ENCODE results near the gene KCNH4. TPM values are rescaled to one million over a fixed set of nuclear protein-coding genes. Genes with fewer than 3 reads are reported as not detected.

The KCNH4 gene
- total RNA-seq, 1 donor: under 0.01 TPM

- Histone ChIP-seq H3K9me3 (ENCODE audit: low read depth, low read length) (no peaks in the 10 kb centered on the region), H3K4me3 (ENCODE audit: low read length) (peak within 1 kb of the TSS; percentile 39), H3K27me3 (ENCODE audit: insufficient read depth, low read length) (no peaks in the 10 kb centered on the region), H3K4me1 (ENCODE audit: insufficient read depth, low read length) (peaks cover 34% of the 10 kb centered on the region)
Observed at GRCh38 chr17:42112552-42113176, 68.3 kb downstream of the KCNH4 start, which contains the start of gene DHX58. Gene DHX58, minus strand, starts transcription at chr17:42112714. Its CDS starts 822 bp downstream, at chr17:42111892.

DNA sequence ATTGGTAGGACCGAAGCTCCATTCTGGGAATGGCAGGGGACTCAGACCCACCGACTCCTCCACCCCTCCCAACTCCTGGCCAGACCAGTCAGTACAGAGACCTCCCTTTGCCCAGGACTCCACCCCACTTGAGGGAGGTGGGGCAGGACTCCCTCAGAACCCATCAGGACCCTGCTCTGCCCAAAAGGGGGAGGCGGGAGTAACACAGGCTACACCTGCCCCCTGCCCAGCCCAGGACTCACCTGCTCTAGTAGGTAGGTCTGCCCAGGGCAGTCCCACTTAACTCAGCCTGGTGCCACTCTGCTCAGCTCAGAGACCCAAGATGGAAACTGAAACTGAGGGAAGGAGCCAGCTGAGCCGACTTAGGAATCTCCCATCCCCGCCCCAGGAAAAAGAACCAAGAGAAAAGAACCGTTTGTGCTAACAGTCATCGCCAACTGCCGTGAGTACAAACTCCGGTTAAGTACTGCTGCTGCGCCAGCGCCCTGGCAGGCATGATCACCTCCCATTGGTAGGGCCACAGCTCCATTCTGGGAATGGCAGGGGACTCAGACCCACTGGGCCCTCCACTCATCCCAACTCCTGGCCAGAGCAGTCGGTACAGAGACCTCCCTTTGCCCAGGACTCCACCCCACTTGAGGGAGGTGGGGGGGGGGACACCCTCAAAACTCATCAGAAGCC is 68.9 kb downstream of the KCNH4 start:
- Histone ChIP-seq H3K4me3 (ENCODE audit: low read length) (peak overlapping the region; percentile 39), H3K9me3 (ENCODE audit: low read depth, low read length) (no peaks in the 10 kb centered on the region), H3K4me1 (ENCODE audit: insufficient read depth, low read length) (peaks cover 39% of the 10 kb centered on the region), H3K27me3 (ENCODE audit: insufficient read depth, low read length) (no peaks in the 10 kb centered on the region)

- H3K27me3 ChIP-seq (ENCODE audit: insufficient read depth, low read length): no peaks in the 10 kb centered on the region
- no peaks in the 10 kb centered on the region for H3K9me3 ChIP-seq (ENCODE audit: low read depth, low read length)
- H3K4me1 ChIP-seq (ENCODE audit: insufficient read depth, low read length): peaks cover 37% of the 10 kb centered on the region
- H3K4me3 ChIP-seq (ENCODE audit: low read length): no peak overlapping the region
Observed at GRCh38 chr17:42111265-42111636, 69.7 kb downstream of the KCNH4 start.

GRCh38 chr17:42110301-42111264 is 70.4 kb downstream of the KCNH4 start:
- Histone ChIP-seq H3K27me3 (ENCODE audit: insufficient read depth, low read length) (no peaks in the 10 kb centered on the region), H3K4me1 (ENCODE audit: insufficient read depth, low read length) (peaks cover 34% of the 10 kb centered on the region), H3K9me3 (ENCODE audit: low read depth, low read length) (no peaks in the 10 kb centered on the region), H3K4me3 (ENCODE audit: low read length) (no peak overlapping the region)

- H3K27me3 ChIP-seq (ENCODE audit: insufficient read depth, low read length): no peaks in the 10 kb centered on the region
Observed at GRCh38 chr17:42109086-42109485, 71.9 kb downstream of the KCNH4 start.

DNA sequence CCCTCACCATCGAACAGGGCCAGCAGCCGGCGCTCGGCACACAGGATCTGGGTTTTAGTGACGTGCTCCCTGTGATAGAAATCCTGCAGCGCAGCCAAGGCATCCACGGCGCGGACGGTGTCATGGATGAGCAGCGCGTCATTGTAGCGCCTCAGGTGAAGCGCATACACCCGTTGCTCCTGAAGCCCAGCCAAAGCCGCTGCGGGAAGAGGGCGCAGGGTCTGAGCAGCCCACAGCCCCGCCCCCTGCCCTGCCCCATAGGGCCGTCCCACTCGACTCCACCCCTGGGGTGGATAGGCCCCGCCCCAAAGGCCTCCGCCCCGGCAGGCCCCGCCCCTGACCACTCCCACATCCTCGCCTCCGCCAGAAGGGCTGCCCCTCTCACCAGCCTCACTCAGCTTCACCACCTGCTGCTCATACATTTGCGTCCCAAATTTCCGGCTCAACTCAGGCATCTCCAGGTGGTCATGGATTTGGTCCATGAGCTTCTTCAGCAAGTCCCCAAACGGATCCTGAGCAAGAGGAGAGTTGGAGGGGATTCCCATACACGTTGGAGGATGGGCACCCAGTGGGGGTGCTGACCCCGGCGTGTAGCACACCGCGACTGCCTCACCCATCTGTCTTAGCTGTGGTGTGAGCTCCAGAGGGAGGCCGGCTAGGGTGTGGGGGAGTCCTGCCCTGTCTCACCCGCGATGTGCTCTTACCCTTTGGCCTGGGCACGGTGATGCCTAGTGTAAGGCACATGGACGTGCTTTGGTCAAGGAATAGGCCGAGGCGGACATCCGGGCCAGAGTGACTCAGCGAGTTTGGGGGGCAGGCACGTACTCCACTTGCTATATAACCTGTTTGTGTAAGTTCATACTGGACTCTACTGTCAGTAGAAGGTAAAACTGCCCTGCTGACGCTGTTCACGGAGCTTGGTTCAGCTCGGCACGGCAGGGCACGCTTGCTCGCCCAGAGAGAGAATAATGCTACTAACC is 73.1 kb downstream of the KCNH4 start:
- H3K27me3 ChIP-seq (ENCODE audit: insufficient read depth, low read length): no peaks in the 10 kb centered on the region
- H3K4me3 ChIP-seq (ENCODE audit: low read length): peak overlapping the region; percentile 27
- peaks cover 28% of the 10 kb centered on the region for H3K4me1 ChIP-seq (ENCODE audit: insufficient read depth, low read length)
- no peaks in the 10 kb centered on the region for H3K9me3 ChIP-seq (ENCODE audit: low read depth, low read length)

More at GRCh38 chr17:42109086-42109485, 71.9 kb downstream of the KCNH4 start:
- Histone ChIP-seq H3K4me1 (ENCODE audit: insufficient read depth, low read length) (peaks cover 34% of the 10 kb centered on the region), H3K9me3 (ENCODE audit: low read depth, low read length) (no peaks in the 10 kb centered on the region), H3K4me3 (ENCODE audit: low read length) (no peak overlapping the region)

DNA sequence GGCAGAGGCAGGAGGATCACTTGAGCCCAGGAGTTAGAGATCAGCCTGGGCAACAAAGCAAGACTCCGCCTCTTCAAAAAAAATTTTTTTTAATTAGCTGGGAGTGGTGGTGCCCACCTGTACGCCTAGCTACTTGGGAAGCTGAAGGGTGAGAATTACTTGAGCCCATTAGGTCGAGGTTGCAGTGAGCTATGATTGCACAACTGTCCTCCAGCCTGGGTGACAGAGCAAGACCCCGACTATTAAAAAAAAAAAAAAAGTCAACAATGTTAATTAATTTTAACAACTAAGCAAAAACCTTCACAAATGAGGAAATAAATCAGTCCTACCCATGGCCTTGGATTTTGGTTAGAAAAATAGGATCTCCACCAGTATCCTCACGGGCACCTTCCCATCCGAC is 73.8 kb downstream of the KCNH4 start:
- H3K4me1 ChIP-seq (ENCODE audit: insufficient read depth, low read length): peaks cover 24% of the 10 kb centered on the region
- H3K4me3 ChIP-seq (ENCODE audit: low read length): no peak overlapping the region

More for the DNA sequence above, 73.8 kb downstream of the KCNH4 start:
- no peaks in the 10 kb centered on the region for H3K27me3 ChIP-seq (ENCODE audit: insufficient read depth, low read length)
- no peaks in the 10 kb centered on the region for H3K9me3 ChIP-seq (ENCODE audit: low read depth, low read length)

Other genes with a start within 250 kb of the KCNH4 start
- 16.7 TPM for gene CNP, start 214.3 kb downstream of the KCNH4 start, total RNA-seq
- 110 TPM for gene DNAJC7, start 163.7 kb downstream of the KCNH4 start, total RNA-seq
- gene NKIRAS2, start 161.1 kb downstream of the KCNH4 start, total RNA-seq: 21.5 TPM
- gene C17orf113, start 130.5 kb downstream of the KCNH4 start, total RNA-seq: 0.21 TPM
- gene ZNF385C, start 82.7 kb downstream of the KCNH4 start, total RNA-seq: 0.10 TPM
- 12.3 TPM for gene DHX58, start 68.4 kb downstream of the KCNH4 start, total RNA-seq
- 12.4 TPM for gene KAT2A, start 59.8 kb downstream of the KCNH4 start, total RNA-seq
- gene HSPB9, start 58.3 kb downstream of the KCNH4 start, total RNA-seq: not detected
- gene RAB5C, start 26.2 kb downstream of the KCNH4 start, total RNA-seq: 106 TPM
- not detected for gene HCRT, start 4.3 kb upstream of the KCNH4 start, total RNA-seq
- 9.9 TPM for gene GHDC, start 13.4 kb upstream of the KCNH4 start, total RNA-seq
- 60.2 TPM for gene STAT5B, start 95.2 kb upstream of the KCNH4 start, total RNA-seq
- gene STAT5A, start 107.4 kb upstream of the KCNH4 start, total RNA-seq: 117 TPM
- gene STAT3, start 207.3 kb upstream of the KCNH4 start, total RNA-seq: 216 TPM
- gene CAVIN1, start 242.1 kb upstream of the KCNH4 start, total RNA-seq: 0.21 TPM